GM18868 (cell line): Measurements from ENCODE around the gene RNF157.
"Not testable (repeated sequence)": the region's sequence is repeated elsewhere in the genome, so short reads cannot be mapped to it uniquely, and the experiment has no call there.

Source experiments
- ATAC-seq: cut with Tn5 transposase; IDR thresholded peaks from one replicate; pipeline ENCODE4 v1.9.1; 2021; ENCODE audit warnings: mild to moderate bottlenecking, moderate library complexity; ENCODE audit not compliant: unreplicated experiment

Gene RNF157

DNA sequence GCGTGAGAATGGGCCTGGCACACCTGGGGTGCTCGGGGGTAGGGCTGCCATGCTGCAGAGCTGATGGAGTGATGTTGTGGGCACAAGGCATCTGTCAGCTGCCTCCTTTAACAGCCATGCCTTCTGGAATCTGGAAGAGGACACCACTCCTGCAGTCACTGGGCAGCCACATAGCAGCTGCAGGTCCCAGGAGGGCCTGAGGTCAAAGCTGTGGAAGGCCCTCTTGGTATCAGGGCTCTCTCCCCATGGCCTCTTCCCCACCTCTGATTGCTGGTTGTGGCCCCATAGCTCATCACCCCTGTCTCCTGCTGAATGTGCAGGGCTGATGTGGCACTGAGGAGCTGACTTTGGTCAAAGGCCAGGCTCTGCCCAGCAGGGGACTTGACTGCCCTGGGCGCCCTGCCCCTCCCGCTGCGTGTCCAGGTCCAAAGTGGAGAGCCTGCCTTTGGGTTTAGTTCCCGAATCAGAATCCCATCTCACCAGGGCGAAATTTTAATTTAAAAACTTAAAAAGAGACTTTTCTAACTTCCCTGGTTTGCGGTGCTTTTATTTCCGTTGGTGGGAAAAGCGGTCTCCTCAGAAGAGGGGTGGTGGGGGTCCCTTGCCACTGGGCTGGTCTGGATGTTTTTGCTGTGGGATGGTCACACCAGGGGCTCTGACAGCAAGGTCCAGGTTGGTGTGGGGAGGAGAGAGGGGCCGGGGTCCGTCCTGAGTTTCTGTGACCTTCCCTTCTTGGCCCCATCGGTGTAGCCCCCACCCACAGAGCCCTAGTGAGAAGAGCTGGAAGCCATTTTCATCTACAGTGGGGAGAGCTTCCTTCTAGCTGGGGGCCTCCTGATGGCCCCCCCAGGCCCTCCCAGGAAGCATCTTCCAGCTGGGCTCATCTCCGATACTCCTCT, 30.7 kb upstream of the RNF157 start:
- no peak for ATAC-seq

DNA sequence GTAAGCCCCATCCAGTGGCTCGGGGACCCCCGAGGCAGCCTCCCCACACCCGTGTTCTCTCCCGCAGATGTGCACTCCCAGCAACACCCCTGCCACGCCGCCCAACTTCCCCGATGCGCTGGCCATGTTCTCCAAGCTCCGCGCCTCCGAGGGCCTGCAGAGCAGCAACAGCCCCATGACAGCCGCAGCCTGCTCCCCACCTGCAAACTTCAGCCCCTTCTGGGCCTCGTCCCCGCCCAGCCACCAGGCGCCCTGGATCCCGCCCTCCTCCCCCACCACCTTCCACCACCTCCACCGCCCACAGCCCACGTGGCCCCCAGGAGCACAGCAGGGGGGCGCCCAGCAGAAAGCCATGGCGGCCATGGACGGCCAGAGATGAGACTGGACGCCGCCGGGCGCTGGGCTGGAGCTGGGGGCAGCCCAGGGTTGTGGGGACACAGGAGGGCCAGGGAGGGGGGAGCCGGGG, 29.9 kb upstream of the RNF157 start:
- ATAC-seq: no peak

DNA sequence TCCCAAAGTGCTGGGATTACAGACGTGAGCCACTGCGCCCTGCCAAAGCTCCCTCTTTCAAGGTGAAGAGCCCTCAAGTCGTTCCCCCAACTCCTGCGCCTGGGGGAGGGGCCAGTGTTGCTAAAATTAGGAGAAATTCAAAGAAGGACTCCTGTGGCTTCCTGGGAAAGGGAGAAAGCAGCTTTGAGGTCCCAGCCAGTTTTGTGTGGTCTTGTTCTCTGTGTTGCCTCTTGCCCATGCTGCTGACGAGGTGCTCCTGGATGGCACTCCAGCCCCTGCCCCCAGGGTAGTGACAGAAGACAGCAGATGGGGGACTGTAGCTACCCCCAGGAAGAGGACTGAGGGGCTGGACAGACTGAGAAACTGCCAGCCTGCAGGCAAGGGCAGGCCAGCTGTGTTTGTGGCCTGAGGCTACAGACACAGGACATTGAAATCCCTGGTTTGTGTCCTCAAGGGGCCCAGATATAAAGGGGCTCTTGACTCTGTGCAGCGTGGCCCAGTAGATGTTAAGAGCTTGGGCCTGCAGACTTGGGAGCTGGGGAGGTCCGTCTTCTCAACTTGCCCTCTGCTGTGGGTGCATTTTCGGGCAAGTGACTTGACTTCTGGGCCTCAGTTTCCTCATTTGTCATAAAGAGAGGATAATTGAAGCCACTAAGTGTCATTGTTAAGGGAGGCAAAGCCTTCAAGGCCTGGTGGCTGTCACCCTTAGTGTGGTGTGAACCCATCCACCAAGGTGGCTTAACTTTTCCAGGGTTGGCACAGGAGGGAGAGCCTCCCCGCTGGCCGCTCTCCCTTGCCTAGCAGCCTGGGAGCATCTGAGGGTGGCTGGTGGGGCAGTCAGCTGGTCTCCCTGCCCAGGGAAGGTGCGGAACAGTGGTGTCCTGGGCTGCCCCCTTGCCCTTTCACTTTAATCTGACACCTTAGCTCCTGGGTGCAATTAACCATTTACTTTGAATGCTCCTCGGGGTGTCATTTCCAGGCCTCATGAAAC, 29.0 kb upstream of the RNF157 start:
- ATAC-seq: no peak

DNA sequence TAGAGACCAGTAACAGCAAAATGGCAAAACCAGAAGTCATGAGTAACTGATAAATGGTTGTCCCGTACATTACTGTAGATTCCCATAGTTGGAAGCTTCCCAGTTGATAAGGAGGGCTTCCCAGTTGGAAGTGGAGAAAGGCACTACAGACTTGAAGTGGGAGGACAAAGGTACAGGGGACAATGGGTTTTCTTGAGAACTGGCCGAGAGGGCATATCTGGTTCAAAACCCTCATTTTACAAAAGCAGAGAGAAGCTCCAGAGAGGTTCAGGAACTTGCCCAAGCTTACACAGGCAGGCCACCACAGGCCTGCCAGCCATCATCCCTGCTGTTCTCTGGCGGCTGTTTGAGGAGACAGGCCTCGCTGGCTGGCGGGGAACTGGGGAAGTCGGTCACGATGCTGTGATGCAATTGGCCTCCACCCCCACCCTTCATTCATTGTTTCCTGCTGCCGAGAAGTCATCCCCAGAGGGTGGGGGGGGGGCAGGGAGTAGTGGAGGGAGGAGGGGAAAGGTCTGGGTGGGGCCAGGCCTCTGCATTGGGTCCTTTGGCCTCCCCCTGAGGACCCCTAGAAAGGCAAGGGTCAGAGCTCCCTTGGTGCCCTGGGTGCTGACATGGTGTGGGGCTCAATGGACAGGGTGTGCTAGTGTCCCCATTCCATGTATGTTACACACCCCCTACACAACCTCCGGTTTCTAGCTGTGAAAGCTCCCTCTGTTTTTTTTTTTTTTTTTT, 27.9 kb upstream of the RNF157 start:
- no peak for ATAC-seq

GRCh38 chr17:76267581-76268001, 27.3 kb upstream of the RNF157 start:
- ATAC-seq: not testable (repeated sequence)

DNA sequence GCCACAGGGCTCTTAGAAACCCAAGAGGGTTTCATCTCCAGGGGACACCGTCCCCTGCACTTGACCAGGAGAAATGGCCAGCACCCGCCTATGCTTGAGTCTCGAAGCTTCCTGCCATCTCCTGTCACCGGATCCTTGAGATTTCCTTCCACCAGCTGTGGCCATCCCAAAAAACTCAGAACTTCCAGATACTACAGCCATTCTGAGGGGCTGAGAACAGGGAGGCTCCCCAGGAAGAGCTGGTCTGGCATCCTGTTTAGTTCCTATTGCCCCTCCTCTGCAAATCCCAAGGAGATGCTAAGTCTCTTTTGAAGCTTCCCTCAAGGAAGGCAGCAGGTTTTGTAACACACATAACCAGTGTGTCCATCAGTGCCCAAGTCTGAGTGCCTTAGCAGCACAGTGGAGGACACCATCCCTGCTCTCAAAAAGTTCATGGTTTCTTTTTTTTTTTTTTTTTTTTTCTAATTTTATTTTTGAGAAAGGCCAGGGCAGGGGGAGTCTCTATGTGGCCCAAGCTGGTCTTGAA, 26.8 kb upstream of the RNF157 start:
- ATAC-seq: no peak

GRCh38 chr17:76266244-76266938, 26.1 kb upstream of the RNF157 start:
- ATAC-seq: no peak

- no peak for ATAC-seq
These were observed 25.4 kb upstream of the RNF157 start for GRCh38 chr17:76265624-76266243.

- ATAC-seq: peak; percentile 76
These were observed 24.7 kb upstream of the RNF157 start, which contains the start of gene UBALD2 for GRCh38 chr17:76264755-76265623. Gene UBALD2 (plus strand): TSS chr17:76265348. CDS start chr17:76265506, 158 bp downstream.

GRCh38 chr17:76264425-76264754, 24.1 kb upstream of the RNF157 start:
- no peak for ATAC-seq

DNA sequence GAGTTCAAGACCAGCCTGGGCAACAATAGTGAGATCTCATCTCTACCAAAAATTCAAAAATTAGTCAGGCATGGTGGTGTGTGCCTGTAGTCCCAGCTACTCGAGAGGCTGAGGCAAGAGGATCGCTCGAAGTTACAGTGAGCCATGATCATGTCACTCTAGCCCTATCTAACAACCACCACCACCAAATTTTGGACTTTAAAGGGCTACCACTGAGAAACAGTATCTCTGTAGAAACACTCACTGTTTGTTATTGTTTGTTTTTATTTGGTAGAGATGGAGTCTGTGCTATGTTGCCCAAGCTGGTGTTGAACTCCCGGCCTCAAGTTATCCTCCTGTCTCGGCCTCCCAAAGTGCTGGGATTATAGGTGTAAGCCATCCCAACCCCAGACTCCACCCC, 23.6 kb upstream of the RNF157 start:
- ATAC-seq: no peak

DNA sequence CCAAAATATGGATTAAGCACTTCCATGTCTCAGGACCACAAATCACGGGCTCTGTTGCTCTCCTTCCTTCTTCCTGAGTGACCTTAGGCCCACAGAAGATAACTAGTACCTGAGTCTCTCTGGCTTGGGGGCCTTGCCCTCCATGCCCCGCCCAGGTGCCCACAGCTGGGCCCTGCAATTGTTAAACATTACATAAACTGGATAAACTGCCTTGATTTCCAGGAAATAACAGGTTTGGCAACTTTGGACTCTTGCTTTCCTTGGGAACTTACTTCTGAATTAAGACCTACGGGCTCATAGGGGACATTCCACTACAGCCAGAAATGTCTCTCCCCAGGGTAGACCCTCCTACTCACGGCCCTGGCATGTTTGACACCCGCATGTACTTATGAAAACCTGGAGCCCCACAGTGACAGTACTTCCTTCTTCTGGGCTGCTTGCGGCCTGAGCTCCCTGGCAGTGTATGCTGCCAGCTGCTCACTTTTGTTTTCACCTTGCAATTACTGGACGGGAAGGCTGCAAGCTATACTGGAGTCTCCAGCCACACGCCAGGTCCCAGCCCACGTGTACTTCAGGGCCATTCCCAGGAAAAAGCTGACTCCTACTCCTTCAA, 22.5 kb upstream of the RNF157 start:
- peak; percentile 17 for ATAC-seq

GRCh38 chr17:76261421-76262215, 21.3 kb upstream of the RNF157 start:
- ATAC-seq: no peak

DNA sequence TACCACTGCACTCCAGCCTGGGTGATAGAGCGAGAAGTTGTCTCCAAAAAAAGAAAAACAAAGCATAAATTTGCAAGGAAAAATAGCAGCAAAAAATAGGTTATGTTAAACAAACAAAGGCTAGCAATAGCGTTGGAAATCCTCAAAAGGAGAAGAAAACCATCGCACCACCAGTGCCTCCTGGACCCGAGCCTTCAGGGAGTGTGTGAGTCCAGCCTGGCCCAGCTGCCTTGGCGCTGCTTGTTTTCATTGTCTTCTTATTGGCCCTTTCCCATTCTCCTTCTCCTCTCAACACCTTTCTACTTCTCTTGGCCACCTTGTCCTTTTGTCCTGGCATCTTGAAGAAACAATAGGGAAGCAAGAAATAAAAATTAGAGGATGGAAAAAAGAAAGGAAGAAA, 20.4 kb upstream of the RNF157 start:
- no peak for ATAC-seq

DNA sequence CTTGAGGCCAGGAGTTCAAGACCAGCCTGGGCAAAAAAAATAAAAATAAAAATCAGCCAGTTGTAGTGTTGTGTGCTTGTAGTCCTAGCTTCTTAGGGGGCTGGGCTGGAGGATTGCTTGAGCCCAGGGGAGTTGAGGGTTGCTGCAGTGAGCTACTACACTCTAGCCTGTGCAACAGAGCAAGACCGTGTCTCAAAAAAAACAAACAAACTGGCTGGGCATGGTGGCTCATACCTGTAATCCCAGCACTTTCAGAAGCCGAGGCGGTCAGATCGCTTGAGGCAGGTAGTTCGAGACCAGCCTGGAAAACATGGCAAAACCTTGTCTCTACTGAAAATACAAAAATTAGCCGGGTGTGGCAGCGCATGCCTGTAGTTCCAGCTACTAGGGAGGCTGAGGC, 19.9 kb upstream of the RNF157 start:
- ATAC-seq: no peak

DNA sequence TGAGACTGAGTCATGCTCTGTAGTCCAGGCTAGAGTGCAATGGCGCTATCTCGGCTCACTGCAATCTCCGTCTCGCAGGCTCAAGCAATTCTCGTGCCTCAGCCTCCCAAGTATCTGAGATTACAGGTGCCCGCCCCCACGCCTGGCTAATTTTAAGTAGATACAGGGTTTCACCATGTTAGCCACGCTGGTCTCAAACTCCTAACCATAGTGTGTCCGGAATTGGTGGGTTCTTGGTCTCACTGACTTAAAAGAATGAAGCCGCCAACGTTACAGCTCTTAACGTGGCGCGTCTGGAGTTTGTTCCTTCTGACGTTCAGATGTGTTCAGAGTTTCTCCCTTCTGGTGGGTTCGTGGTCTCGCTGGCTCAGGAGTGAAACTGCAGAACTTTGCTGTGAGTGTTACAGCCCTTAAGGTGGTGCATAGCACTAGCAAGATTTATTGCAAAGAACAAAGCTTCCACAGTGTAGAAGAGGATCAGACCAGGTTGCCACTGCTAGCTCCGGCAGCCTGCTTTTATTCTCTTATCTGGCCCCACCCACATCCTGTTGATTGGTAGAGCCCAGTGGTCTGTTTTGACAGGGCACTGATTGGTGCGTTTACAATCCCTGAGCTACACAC, 16.2 kb upstream of the RNF157 start:
- ATAC-seq: not testable (repeated sequence)
